ENCODE measurements around the gene CFAP221.

Gene CFAP221

DNA sequence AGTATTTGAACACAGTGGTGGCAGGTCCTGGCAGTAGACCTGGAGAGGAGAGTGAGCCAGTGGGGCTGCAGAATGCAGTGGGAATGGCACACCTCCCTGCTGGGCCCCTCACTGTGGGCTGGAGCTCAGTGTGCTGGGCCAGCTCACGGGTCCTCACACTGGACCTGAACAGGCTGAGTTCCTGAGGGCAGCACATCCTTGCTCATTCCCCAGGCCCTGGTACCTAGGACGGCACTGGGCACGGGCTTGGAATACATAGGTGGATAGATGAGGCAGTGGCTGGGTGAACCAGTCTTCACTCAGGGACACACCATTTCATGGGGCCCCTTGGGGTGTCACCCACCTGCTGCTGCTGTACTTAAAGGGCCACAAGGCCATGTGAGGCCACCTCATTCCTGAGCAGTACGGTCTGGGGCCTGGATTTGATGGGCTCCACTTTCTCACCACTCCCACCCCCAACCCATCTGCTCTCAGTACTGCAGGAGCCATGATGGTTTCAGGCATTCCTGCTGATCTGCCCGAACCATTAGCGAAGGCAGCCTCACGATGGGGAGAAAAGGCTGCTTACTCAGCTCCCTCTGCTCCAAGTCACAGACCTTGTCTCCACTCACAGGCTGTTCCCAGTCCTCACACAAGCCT, 138.9 kb downstream of the CFAP221 start:
- no peak for DNase-seq

DNA sequence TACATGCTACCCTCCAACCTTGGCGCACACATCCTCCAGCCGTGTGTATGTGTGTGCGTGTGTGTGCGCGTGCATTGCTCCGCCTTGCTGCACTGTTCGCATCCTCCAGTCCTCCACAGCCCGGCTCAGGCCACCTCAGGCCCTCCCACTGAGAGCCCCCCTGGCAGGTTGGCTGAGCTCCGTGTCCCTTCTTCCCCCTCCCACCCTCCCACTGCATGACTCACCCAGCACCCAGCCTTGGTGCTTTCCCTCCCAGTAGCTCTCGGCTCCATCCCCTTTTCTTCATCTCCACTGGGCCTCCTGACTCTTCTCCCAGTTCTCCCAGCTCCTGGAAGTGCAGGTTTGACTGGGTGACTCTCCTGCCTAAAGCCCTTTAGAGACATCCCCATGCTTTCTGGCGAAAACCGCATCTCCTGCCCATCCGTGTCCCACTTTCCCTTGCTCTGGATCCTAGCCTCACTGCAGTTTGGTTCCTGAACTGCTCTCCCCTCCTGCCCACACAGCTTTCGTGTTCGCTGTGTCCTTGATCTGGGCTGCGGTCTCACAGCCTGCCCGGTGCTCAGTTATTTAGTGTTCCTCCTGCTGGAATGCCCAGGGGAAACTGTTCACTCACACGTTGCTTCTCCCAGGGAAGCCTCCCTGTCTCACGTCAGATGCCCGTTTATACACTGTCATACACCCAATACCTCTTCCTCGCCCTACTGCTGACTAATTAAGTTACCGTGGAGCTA, 139.6 kb downstream of the CFAP221 start:
- no peak for DNase-seq

- DNase-seq: no peak
Observed at GRCh38 chr2:119684518-119684917, 140.3 kb downstream of the CFAP221 start.

DNA sequence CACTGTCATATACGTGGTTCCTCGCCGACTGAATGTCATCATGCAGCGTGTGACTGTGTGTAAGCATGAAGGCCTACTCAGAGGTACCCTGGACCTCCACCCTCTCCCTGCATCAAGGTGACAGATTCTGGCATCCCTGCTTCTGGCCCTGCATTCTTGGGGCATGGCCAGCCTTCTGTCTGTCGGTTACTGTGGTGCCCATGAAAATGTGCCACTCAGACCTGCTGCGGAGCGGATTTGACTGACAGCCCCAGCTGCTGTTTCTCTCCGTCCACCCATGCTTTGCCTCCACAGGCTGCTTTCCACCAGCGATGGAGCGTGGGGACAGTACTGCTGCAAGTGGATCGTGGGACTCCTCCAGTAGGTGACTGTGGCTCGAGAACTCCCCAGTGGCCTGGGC, 144.4 kb downstream of the CFAP221 start:
- no peak for DNase-seq

GRCh38 chr2:119689218-119689617, 145.0 kb downstream of the CFAP221 start:
- no peak for DNase-seq

- no peak for DNase-seq
Observed at GRCh38 chr2:119691189-119691588, 146.9 kb downstream of the CFAP221 start.

GRCh38 chr2:119691651-119692245, 147.5 kb downstream of the CFAP221 start:
- no peak for DNase-seq

GRCh38 chr2:119692310-119692709, 148.1 kb downstream of the CFAP221 start:
- no peak for DNase-seq

DNA sequence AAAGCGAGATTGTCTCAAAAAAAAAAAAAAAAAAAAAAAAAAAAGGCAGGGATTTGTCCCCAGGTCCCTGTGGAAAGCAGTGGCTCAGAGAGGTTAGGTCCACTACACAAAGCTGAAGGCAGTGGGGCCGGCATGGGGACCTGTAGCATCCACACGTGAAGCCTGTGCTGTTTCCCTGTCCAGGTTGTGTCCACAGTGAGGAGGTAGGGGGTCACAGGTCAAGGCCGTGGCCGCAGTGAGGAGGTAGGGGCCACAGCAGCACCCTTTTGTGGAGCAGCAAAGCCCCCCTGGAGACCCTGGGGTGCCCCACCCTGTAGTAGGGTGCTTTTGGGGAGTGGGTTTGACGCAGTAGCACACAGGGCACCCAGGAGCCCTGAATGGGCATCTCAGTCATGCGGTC, 148.7 kb downstream of the CFAP221 start:
- no peak for DNase-seq

DNA sequence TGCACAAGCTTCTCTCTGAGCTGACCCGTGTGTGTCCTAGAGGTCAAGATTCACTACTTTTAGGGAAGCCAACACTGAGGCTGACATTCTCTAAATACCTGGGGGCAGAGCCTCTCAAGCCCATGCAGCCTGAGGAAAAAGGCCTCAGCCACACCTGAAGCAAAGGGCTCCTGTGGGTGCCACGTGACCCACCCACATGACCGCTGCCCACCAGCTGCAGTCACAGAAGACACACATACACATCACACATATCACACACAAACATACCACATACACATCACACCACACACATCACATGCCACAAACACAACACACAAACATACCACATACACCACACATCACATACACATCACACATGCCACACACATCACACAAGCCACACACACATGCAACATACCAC, 149.3 kb downstream of the CFAP221 start:
- DNase-seq: no peak

DNA sequence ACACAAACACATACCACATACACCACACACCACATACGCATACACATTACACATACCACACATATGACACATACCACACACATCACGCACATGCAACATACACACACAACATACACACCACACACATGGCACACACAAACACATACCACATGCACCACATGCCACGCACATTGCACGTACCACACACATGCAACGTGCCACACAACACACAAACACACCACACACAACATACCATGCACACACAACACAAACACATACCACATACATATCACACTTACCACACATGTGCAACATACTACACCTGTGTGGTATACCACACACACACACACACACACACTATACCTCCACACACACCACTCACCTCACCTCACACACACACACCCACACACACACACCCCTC, 149.7 kb downstream of the CFAP221 start:
- DNase-seq: no peak

GRCh38 chr2:119694470-119694844, 150.2 kb downstream of the CFAP221 start:
- DNase-seq: no peak

DNA sequence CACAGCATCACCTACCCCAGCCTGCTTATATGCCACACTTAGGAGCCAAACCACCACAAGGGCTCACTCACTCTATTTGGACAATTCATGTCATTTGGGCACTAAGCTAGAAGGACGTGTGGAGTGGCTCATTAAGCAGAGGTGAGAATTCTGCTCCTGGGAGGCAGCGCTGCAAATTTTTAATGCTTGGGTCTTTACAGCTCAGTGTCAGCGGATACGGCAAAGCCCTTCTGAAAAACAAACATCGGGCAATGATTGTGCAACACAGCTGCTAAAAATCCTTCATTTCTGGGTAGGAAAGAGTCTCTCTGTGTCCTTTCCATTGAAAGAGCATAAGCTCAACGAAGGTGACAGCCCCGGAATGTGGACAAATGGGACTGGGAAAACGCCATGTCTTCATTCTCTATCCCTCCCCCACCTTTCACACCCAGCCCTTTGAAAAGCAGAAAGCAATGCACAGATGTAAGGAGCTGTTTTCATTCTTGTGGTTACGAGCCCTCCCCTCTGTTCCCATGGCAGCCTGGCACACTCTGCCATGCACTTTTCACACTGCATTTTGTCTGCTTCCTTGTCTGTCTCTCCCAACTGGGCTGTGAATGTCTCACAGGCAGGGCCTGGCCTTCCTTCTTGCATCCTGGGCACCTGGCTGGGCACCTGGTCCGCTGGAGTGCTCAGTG, 150.7 kb downstream of the CFAP221 start:
- DNase-seq: no peak

DNA sequence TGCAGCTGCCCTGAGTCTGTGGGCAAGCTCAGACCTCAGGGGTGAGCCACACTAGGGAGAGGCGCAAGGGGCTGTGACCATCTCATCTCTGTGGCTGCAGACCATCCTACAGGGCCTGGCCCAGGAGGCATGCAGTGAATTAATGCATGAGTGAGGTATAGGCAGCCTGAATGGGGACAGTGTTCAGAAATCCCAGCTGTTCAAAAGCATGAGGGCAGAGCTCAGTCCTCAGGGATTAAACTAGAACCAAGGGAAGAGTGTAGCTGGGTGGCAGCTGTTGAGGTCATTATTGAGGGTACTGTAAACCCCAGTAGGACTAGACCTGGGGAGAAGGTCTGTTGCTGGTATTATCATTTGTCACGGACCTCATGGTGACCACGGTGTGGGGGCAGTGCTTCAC, 151.8 kb downstream of the CFAP221 start:
- DNase-seq: no peak

DNA sequence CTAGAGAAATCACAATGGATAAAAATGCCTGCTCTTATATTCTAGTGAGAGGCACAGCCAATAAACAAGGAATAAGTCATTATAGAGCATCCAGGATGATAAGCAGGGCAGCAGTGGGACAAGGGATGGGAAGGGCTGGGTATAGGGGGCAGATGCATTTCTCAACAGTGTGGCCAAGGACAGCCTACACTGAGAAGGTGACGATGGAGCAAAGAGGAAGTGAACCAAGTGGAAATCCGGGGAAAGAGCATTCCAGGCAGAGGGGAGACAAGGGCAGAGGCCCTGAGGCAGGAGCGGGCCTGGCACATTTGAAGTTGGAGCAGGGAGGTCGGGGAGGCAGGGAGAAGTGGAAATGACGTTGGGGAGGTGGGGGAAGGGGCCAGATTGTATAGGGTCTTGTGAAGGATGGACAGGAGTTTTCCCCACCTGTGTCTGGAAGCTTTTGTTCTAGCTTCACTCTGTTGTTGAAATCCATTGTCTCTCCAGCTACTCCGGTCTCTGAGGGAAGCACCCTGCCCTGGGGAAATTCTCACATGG, 152.3 kb downstream of the CFAP221 start:
- no peak for DNase-seq

GRCh38 chr2:119697290-119698020, 153.2 kb downstream of the CFAP221 start:
- no peak for DNase-seq

DNA sequence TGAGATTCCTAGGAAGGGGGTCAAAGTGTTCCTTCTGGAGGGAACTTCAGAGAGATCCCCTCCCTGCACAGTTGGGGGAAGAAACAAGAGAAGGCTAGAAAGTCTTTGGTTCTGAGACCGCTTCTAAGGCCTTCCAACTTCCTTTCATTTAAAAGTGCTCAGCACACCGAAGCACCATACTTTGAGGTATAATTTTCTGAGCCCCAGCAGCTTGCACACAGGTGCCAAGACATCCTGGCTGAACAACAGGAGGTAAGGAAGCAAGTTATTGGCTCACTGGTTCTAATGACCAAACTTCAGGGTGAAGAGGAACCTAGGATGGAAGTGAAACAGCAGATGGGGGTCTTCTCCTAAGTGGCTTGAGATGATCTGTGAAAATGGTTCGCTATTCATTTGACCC, 154.0 kb downstream of the CFAP221 start:
- DNase-seq: no peak

DNA sequence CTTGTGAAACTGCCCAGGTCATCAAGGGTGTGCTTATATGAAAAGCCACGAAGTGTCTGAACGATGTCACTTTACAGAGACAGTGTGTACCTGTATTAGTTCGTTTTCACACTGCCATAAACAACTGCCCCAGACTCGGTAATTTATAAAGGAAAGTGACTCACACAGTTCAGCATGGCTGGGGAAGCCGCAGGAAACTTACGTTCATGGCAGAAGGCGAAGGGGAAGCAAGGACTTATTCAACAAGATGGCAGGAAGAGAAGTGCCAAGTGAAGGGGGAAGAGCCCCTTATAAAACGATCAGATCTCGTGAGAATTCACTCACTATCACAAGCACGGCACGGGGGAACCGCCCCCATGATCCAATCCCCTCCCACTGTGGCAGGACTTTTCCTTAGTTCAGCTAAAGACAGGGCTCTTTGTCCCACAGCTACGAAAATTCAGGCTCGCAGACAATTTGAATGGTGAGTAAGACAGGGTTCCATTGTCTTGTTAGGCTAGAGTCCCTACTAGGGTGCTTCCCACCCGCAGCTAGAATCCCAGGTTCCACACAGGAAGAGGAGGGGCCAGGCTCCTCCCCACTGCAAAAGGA, 154.9 kb downstream of the CFAP221 start:
- DNase-seq: no peak

- no peak for DNase-seq
Observed at GRCh38 chr2:119700866-119701265, 156.6 kb downstream of the CFAP221 start.

GRCh38 chr2:119701352-119701751, 157.1 kb downstream of the CFAP221 start:
- DNase-seq: no peak

DNA sequence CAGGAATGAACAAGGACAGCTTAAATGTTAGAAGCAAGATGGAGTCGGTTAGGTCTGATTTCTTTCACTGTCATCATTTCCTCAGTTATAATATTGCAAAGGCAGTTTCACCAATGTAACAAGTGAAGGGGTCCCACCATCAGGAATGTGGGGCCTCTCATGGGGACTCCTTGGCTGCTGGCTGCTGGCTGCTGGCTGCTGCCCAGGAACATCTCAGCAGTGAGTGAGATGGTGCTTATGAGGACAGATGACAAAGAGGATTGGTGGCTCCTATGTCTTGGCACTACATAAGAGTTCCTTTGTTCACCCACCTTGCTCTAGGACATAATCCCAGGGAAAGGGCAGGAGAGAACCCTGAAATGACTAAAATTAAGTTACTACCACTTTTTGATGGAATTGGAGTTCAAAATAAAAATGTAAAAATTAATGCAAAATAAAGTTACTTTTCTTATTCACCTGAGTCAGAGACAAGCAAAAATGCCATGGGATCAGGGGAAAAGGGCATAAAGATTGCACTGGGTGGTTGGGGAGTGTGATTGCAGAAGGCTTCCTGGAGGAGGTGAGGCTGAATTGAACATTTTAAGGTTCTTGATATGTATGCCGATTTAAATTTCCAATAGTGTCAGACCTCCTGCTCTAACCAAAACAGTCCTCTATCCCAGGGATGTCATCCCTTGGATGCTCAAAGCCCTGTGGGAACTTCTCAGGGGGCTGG, 158.1 kb downstream of the CFAP221 start:
- no peak for DNase-seq

- DNase-seq: peak; percentile 50
Observed at GRCh38 chr2:119702918-119703401, 158.7 kb downstream of the CFAP221 start.
